ENCODE data around the gene ZNF280B.

The ZNF280B gene

GRCh38 chr22:22508274-22509176 lies at the start of gene ZNF280B:
Gene ZNF280B, minus strand, starts transcription at chr22:22508742. Its CDS starts 19,344 bp downstream, at chr22:22489398.
- peak within 1 kb of the TSS; percentile 72 for H3K9ac ChIP-seq (ENCODE audit: insufficient read length, low read depth)
- peak; percentile 42 for DNase-seq (ENCODE audit: low read depth, low spot score)
- no peak for TF ChIP-seq YY1 (IDR thresholded peaks at IDR 0.05; ENCODE audit: insufficient read depth, insufficient read length)
- no peak for TF ChIP-seq ZNF274 (IDR thresholded peaks at IDR 0.05; ENCODE audit: low read depth, low read length)
- TF ChIP-seq SUZ12 (IDR thresholded peaks at IDR 0.05; ENCODE audit: extremely low read depth, insufficient read depth, insufficient read length), result no peak
- H3K36me3 ChIP-seq (ENCODE audit: insufficient read depth, insufficient read length, low read length), result peaks cover 7% of the 10 kb centered on the region
- peaks cover 86% of the 10 kb centered on the region for H3K27me3 ChIP-seq (ENCODE audit: insufficient read depth, insufficient read length)
- no peaks in the 10 kb centered on the region for H3K4me1 ChIP-seq (ENCODE audit: insufficient read depth, insufficient read length)
- H3K4me3 ChIP-seq (ENCODE audit: insufficient read length, low read depth), result peak within 1 kb of the TSS; percentile 60
- peaks cover 24% of the 10 kb centered on the region for H3K9me3 ChIP-seq (ENCODE audit: insufficient read depth, low read length)

- peaks cover 82% of the 10 kb centered on the region for H3K27me3 ChIP-seq (ENCODE audit: insufficient read depth, insufficient read length)
- no peak for TF ChIP-seq SUZ12 (IDR thresholded peaks at IDR 0.05; ENCODE audit: extremely low read depth, insufficient read depth, insufficient read length)
- no peak for TF ChIP-seq YY1 (IDR thresholded peaks at IDR 0.05; ENCODE audit: insufficient read depth, insufficient read length)
- no peak for TF ChIP-seq ZNF274 (IDR thresholded peaks at IDR 0.05; ENCODE audit: low read depth, low read length)
- H3K36me3 ChIP-seq (ENCODE audit: insufficient read depth, insufficient read length, low read length), result no peaks in the 10 kb centered on the region
- no peaks in the 10 kb centered on the region for H3K4me1 ChIP-seq (ENCODE audit: insufficient read depth, insufficient read length)
- no peak for DNase-seq (ENCODE audit: low read depth, low spot score)
- H3K4me3 ChIP-seq (ENCODE audit: insufficient read length, low read depth), result no peak overlapping the region
- no peak overlapping the region for H3K9ac ChIP-seq (ENCODE audit: insufficient read length, low read depth)
- peaks cover 10% of the 10 kb centered on the region; the same call in 1 of the 2 replicates for H3K9me3 ChIP-seq (ENCODE audit: insufficient read depth, low read length)
These were observed 48.7 kb upstream of the ZNF280B start for GRCh38 chr22:22556995-22557925.

GRCh38 chr22:22556578-22556977 lies 48.0 kb upstream of the ZNF280B start:
- no peak overlapping the region for H3K9ac ChIP-seq (ENCODE audit: insufficient read length, low read depth)
- peaks cover 81% of the 10 kb centered on the region for H3K27me3 ChIP-seq (ENCODE audit: insufficient read depth, insufficient read length)
- H3K9me3 ChIP-seq (ENCODE audit: insufficient read depth, low read length), result peaks cover 10% of the 10 kb centered on the region; the same call in 1 of the 2 replicates
- H3K4me1 ChIP-seq (ENCODE audit: insufficient read depth, insufficient read length), result no peaks in the 10 kb centered on the region
- no peak overlapping the region for H3K4me3 ChIP-seq (ENCODE audit: insufficient read length, low read depth)
- DNase-seq (ENCODE audit: low read depth, low spot score), result no peak
- H3K36me3 ChIP-seq (ENCODE audit: insufficient read depth, insufficient read length, low read length), result no peaks in the 10 kb centered on the region
- TF ChIP-seq ZNF274 (IDR thresholded peaks at IDR 0.05; ENCODE audit: low read depth, low read length) (no peak), YY1 (IDR thresholded peaks at IDR 0.05; ENCODE audit: insufficient read depth, insufficient read length) (no peak), SUZ12 (IDR thresholded peaks at IDR 0.05; ENCODE audit: extremely low read depth, insufficient read depth, insufficient read length) (no peak)

GRCh38 chr22:22555596-22555995 lies 47.1 kb upstream of the ZNF280B start:
- H3K9me3 ChIP-seq (ENCODE audit: insufficient read depth, low read length), result peaks cover 10% of the 10 kb centered on the region; the same call in 1 of the 2 replicates
- TF ChIP-seq YY1 (IDR thresholded peaks at IDR 0.05; ENCODE audit: insufficient read depth, insufficient read length) (no peak), SUZ12 (IDR thresholded peaks at IDR 0.05; ENCODE audit: extremely low read depth, insufficient read depth, insufficient read length) (no peak)
- no peak overlapping the region for H3K4me3 ChIP-seq (ENCODE audit: insufficient read length, low read depth)
- H3K9ac ChIP-seq (ENCODE audit: insufficient read length, low read depth), result no peak overlapping the region
- H3K27me3 ChIP-seq (ENCODE audit: insufficient read depth, insufficient read length), result peaks cover 82% of the 10 kb centered on the region
- no peak for DNase-seq (ENCODE audit: low read depth, low spot score)
- no peaks in the 10 kb centered on the region for H3K4me1 ChIP-seq (ENCODE audit: insufficient read depth, insufficient read length)
- no peaks in the 10 kb centered on the region for H3K36me3 ChIP-seq (ENCODE audit: insufficient read depth, insufficient read length, low read length)

GRCh38 chr22:22554587-22555284 lies 46.2 kb upstream of the ZNF280B start:
- DNase-seq (ENCODE audit: low read depth, low spot score), result no peak
- H3K9me3 ChIP-seq (ENCODE audit: insufficient read depth, low read length), result peaks cover 10% of the 10 kb centered on the region; the same call in 1 of the 2 replicates
- H3K4me1 ChIP-seq (ENCODE audit: insufficient read depth, insufficient read length), result no peaks in the 10 kb centered on the region
- peaks cover 83% of the 10 kb centered on the region for H3K27me3 ChIP-seq (ENCODE audit: insufficient read depth, insufficient read length)
- H3K9ac ChIP-seq (ENCODE audit: insufficient read length, low read depth), result no peak overlapping the region
- no peak overlapping the region for H3K4me3 ChIP-seq (ENCODE audit: insufficient read length, low read depth)
- H3K36me3 ChIP-seq (ENCODE audit: insufficient read depth, insufficient read length, low read length), result no peaks in the 10 kb centered on the region
- no peak for TF ChIP-seq YY1 (IDR thresholded peaks at IDR 0.05; ENCODE audit: insufficient read depth, insufficient read length)
- TF ChIP-seq SUZ12 (IDR thresholded peaks at IDR 0.05; ENCODE audit: extremely low read depth, insufficient read depth, insufficient read length), result no peak
- no peak for TF ChIP-seq ZNF274 (IDR thresholded peaks at IDR 0.05; ENCODE audit: low read depth, low read length)

GRCh38 chr22:22553735-22554586 lies 45.4 kb upstream of the ZNF280B start:
- peaks cover 3% of the 10 kb centered on the region; the same call in 1 of the 2 replicates for H3K9me3 ChIP-seq (ENCODE audit: insufficient read depth, low read length)
- H3K36me3 ChIP-seq (ENCODE audit: insufficient read depth, insufficient read length, low read length), result no peaks in the 10 kb centered on the region
- no peak for DNase-seq (ENCODE audit: low read depth, low spot score)
- no peak overlapping the region for H3K4me3 ChIP-seq (ENCODE audit: insufficient read length, low read depth)
- H3K27me3 ChIP-seq (ENCODE audit: insufficient read depth, insufficient read length), result peaks cover 83% of the 10 kb centered on the region
- TF ChIP-seq YY1 (IDR thresholded peaks at IDR 0.05; ENCODE audit: insufficient read depth, insufficient read length) (no peak), ZNF274 (IDR thresholded peaks at IDR 0.05; ENCODE audit: low read depth, low read length) (no peak), SUZ12 (IDR thresholded peaks at IDR 0.05; ENCODE audit: extremely low read depth, insufficient read depth, insufficient read length) (no peak)
- no peak overlapping the region for H3K9ac ChIP-seq (ENCODE audit: insufficient read length, low read depth)
- no peaks in the 10 kb centered on the region for H3K4me1 ChIP-seq (ENCODE audit: insufficient read depth, insufficient read length)
